ENCODE results near the gene SOX4. TPM values are rescaled to one million over a fixed set of nuclear protein-coding genes. Genes with fewer than 3 reads are reported as not detected.

SOX4 gene
- total RNA-seq, 3 donors from 2014 or later, result 18.2 to 71.0 (median 48.8) TPM

DNA sequence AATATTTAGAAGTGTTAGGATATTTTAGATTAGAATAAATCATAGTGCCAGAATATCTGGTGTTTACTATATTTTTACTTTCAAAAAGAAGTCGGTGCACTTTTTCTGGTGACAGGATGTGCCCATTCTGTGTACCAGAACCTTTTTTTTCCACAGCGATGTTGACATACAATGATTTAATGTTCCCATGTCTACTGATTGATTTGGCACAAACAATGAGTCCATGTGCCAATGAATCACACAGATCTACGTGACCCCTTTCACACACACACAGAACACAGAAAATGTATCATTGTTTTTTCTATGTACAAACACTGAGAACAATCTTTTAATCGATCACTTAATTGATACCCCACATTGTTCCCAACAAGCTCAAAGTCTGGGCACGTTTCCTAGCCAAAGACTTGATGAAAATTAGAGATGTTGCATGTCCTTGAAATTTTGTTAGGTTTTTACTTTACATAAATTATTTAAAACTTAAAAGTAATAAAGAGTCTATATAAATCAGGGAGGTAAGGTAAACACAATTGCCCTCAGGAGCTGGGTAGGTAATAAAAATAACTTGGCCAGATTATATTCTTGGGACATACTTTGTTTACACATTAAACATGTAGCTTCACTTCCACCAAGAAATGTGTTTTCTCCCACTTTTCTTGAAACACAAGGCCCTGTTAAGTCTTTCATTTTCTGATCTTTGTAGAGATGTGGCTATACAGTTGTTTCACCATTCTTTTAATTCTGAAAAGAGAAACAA, 36.4 kb upstream of the SOX4 start:
- no peak for TF ChIP-seq POLR2A (IDR thresholded peaks at IDR 0.05)
- TF ChIP-seq, protein P1, sequence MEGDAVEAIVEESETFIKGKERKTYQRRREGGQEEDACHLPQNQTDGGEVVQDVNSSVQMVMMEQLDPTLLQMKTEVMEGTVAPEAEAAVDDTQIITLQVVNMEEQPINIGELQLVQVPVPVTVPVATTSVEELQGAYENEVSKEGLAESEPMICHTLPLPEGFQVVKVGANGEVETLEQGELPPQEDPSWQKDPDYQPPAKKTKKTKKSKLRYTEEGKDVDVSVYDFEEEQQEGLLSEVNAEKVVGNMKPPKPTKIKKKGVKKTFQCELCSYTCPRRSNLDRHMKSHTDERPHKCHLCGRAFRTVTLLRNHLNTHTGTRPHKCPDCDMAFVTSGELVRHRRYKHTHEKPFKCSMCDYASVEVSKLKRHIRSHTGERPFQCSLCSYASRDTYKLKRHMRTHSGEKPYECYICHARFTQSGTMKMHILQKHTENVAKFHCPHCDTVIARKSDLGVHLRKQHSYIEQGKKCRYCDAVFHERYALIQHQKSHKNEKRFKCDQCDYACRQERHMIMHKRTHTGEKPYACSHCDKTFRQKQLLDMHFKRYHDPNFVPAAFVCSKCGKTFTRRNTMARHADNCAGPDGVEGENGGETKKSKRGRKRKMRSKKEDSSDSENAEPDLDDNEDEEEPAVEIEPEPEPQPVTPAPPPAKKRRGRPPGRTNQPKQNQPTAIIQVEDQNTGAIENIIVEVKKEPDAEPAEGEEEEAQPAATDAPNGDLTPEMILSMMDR (IDR thresholded peaks at IDR 0.05), result no peak
- no peak for TF ChIP-seq POLR2AphosphoS5 (IDR thresholded peaks at IDR 0.05)
- no peaks in the 10 kb centered on the region for H3K9me3 ChIP-seq
- no peak overlapping the region for H3K4me3 ChIP-seq
- peak overlapping the region; percentile 1 to 70 for H3K27ac ChIP-seq
- intact Hi-C loops (cut with DNase I; ENCODE audit: low total_unique reads), result no loop called here
- H3K4me1 ChIP-seq, result no peaks in the 10 kb centered on the region
- H3K27me3 ChIP-seq, result no peaks in the 10 kb centered on the region
- no peaks in the 10 kb centered on the region for H3K36me3 ChIP-seq
- no peak for DNase-seq (ENCODE audit: low spot score in 2 of 2)

DNA sequence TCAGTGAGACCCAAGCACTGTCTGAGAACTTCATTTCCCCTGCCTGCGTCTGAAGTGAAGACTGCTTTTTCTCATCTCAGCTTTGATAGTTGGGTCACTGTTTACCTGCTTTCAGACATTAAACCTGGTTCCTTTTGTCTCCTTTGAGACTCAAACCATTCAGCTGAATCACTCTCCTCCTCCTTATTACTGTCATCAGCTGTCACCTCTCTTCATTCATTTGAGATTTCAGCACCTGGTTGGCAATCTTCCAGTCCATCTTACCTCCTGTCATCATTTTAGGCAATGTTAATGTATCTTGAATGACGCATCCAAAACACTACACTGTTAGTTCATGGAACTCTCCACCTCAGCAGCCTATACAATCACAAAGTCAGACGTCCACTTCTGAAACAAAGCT, 34.3 kb upstream of the SOX4 start:
- TF ChIP-seq, protein P1 (IDR thresholded peaks at IDR 0.05), result no peak
- TF ChIP-seq POLR2AphosphoS5 (IDR thresholded peaks at IDR 0.05) (no peak), POLR2A (IDR thresholded peaks at IDR 0.05) (no peak)
- Histone ChIP-seq H3K27me3 (no peaks in the 10 kb centered on the region), H3K4me1 (no peaks in the 10 kb centered on the region), H3K4me3 (no peak overlapping the region), H3K27ac (no peak overlapping the region), H3K36me3 (no peaks in the 10 kb centered on the region), H3K9me3 (no peaks in the 10 kb centered on the region)
- no peak for DNase-seq (ENCODE audit: low spot score in 2 of 2)
- intact Hi-C loops (cut with DNase I; ENCODE audit: low total_unique reads), result no loop called here

DNA sequence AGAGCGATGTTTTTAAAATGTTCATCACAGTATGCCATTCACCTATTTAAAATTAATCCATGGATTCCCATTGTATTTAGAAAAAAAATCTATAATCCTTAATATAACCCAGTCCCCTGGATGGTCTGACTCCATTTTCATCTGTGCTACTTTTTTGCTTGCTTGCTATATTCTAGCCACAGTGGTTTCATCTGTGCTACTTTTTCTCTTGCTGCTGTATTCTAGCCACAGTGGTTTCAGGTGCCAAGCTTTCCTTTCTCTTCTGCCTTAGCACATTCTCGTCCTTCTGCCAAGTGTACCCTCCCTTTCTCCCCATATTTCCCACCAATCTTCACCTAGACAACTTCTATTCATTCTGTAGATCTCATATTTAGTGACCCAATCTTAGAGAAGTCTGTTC, 33.3 kb upstream of the SOX4 start:
- no peak overlapping the region for H3K4me3 ChIP-seq
- no peak for DNase-seq (ENCODE audit: low spot score in 2 of 2)
- TF ChIP-seq, protein P1 (IDR thresholded peaks at IDR 0.05), result no peak
- TF ChIP-seq POLR2AphosphoS5 (IDR thresholded peaks at IDR 0.05), result no peak
- TF ChIP-seq POLR2A (IDR thresholded peaks at IDR 0.05), result no peak
- H3K36me3 ChIP-seq, result no peaks in the 10 kb centered on the region
- no peaks in the 10 kb centered on the region for H3K9me3 ChIP-seq
- H3K4me1 ChIP-seq, result no peaks in the 10 kb centered on the region
- H3K27ac ChIP-seq, result no peak overlapping the region
- intact Hi-C loops (cut with DNase I; ENCODE audit: low total_unique reads), result no loop called here
- no peaks in the 10 kb centered on the region for H3K27me3 ChIP-seq

DNA sequence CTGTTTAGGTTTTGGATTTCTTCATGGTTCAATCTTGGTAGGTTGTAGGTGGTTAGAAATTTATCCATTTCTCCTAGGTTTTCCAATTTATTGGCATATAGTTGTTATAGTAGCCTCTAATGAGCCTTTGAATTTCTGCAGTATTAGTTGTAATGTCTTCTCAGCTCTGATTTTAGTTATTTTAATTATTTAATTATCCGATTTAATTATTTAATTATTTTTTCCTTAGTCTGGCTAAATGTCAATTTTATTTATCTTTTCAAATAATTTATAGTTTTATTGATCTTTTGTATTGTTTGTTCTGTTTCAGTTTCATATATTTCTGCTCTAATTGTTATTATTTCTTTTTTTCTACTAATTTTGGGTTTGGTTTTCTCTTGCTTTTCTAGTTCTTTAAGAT, 28.1 kb upstream of the SOX4 start:
- no peaks in the 10 kb centered on the region for H3K4me1 ChIP-seq
- no peak overlapping the region for H3K27ac ChIP-seq
- intact Hi-C loops (cut with DNase I; ENCODE audit: low total_unique reads), result no loop called here
- TF ChIP-seq, protein P1 (IDR thresholded peaks at IDR 0.05), result no peak
- TF ChIP-seq POLR2A (IDR thresholded peaks at IDR 0.05) (no peak), POLR2AphosphoS5 (IDR thresholded peaks at IDR 0.05) (no peak)
- no peaks in the 10 kb centered on the region for H3K27me3 ChIP-seq
- no peaks in the 10 kb centered on the region for H3K36me3 ChIP-seq
- H3K9me3 ChIP-seq, result peaks cover 0 to 9% of the 10 kb centered on the region in 2 donors
- no peak overlapping the region for H3K4me3 ChIP-seq
- no peak for DNase-seq (ENCODE audit: low spot score in 2 of 2)

DNA sequence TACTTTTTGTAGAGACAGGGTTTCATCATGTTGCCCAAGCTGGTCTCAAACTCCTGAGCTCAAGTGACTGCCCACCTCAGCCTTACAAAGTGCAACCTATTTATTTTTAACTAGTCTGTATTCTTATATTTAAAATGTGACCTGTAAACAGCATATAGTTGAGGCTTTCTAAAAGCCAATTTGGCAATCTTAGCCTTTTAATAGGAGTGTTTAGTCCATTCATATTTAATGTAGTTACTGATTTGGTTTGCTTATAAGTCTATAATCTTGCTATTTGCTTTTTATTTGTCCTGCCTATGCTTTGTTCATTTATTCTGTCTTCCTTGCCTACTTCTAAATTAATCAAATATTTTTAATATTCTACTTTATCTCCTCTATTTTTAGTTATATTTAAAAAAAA, 15.0 kb upstream of the SOX4 start:
- H3K4me1 ChIP-seq, result no peaks in the 10 kb centered on the region
- intact Hi-C loops (cut with DNase I; ENCODE audit: low total_unique reads), result no loop called here
- no peak for DNase-seq (ENCODE audit: low spot score in 2 of 2)
- TF ChIP-seq, protein P1 (IDR thresholded peaks at IDR 0.05), result no peak
- no peak for TF ChIP-seq POLR2A (IDR thresholded peaks at IDR 0.05)
- no peaks in the 10 kb centered on the region for H3K27me3 ChIP-seq
- peaks cover 28 to 41% of the 10 kb centered on the region in 2 donors for H3K9me3 ChIP-seq
- H3K36me3 ChIP-seq, result no peaks in the 10 kb centered on the region
- H3K27ac ChIP-seq, result no peak overlapping the region
- H3K4me3 ChIP-seq, result no peak overlapping the region

All from breast epithelium (tissue), 4 donors.